GM10847 (cell line): Measurements from ENCODE around the gene CAVIN1.

Experiments used
- POLR2A ChIP-seq: IDR thresholded peaks from 2 replicates; pipeline ENCODE4 v1.6.1; 2011; ENCODE audit not compliant: insufficient read length; ENCODE audit errors: extremely low read depth

CAVIN1 gene

DNA sequence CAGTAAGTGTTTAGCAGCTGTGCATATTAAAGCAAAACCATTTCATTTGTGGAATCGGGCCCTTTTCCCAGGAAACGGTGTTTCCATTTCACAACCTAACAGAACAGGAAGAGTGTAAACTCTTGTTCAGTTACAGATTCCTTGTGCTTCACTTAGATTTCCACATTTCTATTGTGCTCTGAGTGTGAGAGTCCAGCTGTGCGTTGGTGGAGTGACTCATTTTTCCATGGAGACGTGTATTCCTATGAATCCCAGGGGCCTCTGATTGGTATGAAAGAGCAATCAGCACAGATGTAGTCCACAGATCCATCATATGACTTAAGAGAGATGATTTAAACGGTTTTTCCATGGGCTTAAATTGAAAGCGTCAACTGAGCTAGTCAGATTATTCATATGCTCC lies 13.3 kb upstream of the CAVIN1 start:
- no peak for TF ChIP-seq POLR2A

DNA sequence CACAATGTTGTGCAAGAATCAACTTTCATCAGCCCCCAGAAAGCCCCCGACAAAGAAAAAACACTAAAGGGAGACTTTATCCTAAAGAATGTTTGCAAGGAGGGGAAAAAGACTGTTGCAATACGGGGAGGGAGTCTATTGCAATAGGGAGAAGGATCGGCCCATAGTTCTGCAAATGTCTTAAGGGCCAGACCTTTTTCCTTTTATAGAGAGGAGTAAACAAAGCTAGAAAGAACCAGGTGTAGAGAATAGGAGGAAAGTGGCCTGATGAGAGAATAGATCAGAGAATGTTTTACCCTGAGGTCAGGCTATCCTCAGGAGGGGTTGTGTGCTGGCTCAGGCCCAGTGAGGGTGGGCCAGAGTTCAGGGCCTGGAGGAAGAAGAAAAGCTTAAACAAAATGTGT lies 8.7 kb upstream of the CAVIN1 start:
- no peak for TF ChIP-seq POLR2A

DNA sequence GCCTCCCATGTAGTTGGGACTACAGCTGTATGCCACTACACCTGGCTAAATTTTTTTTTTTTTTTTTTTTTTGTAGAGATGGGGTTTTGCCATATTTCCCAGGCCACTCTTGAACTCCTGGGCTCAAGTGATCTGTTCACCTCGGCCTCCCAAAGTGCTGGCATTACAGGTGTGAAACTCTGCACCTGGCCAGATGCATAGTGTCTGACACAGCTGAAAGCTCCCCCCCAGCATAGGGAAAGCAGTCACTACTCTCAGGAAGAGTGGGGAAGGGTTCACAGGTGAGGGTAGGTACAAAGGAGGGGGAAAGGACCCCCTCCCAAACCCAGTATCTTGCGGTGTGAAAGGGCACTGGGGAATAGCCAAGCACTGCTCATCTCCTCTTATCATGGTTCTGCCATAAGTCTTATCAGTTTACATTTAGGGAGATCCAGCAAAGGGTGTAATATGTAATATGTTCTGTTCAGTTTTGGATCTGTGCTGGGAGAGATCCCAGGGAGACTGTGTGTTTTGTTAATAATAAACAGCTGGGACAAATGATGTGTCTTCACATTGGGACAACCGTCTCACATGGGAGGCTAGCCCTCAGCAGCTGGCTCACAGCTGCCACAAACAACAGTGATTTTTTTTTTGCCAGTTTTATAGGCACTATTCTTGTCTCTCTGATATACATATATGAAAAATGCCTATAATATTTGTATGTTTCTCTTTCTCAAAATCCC lies 6.8 kb upstream of the CAVIN1 start:
- TF ChIP-seq POLR2A, result no peak

DNA sequence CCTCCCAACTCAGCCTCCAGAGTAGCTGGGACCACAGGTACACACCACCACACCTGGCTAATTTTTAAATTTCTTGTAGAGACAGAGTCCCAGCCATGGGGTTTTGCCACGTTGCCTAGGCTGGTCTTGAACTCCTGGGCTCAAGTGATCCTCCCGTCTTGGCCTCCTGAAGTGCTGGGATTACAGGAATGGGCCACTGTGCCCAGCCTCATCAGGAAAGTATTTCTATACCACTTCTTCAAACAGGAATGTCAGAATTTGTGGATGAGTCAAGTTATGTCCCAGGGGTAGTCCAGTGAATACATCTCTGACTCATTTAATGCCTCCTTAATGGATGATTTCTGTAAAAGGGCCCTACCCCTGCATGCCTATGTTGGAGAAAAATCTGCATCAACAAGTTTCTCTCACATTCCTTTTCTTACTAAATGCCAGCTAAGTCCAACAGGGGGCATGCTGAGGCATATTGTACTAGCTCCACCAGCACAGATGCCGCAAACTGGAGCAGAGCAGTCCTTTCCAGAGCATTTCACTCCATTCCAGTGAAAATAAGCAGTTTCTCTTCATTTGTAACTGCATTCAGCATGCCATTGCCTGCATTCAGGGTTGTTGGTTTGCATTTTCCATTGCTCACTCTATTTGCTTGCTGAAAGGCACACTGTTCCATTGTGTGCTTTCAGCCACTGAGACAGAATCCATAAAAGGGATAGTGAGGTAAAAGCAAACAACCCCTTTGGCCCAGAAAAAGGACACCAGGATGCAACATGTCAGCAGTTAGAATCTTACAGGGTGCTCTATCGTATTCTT lies 5.3 kb upstream of the CAVIN1 start:
- TF ChIP-seq POLR2A, result no peak

DNA sequence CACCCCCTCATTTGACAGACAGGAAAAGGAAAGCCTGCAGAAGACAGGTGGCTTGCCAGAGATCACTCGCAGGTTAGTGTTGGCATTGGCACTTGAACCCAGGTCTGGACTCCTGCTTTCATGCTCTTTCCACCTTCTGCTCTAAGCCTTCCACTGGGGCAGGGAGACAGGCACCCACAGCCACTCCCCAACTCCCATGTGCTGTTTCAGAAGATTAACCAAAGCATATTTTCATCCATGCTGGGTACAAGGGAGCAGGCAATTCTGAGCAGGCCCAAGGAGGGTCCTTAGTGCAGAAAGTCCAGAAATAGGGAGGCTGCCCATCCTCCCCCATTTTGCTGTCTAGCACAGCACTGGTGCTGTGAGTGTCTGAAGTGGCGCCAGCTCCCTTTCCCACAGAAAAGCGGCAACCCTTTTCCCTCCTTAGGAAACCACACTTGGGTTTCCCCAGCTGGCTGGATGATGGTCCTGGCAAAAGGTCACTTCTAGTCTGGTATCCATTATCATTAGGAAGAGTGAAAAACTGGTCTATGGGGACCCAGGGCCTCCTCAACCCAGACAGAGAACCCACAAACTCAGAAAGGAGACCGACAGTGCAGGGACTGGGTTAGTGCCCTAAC lies 2.0 kb upstream of the CAVIN1 start:
- no peak for TF ChIP-seq POLR2A

DNA sequence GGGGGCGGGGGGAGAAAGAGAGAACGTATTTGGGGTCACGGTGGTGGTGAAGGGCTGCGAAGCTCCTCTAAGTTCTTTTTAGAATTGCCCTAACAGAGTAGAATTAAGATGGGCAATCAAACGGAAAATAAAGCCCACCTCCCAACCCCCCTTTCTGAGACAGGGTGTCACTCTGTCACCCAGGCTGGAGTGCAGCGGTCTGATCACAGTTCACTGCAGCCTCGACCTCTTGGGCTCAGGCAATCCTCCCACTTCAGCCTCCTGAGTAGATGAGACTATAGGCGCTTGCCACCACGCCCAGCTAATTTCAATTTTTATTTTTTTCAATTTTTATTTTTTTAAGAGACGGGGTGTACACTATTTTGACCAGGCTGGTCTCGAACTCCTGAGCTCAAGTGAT lies 710 bp upstream of the CAVIN1 start:
- no peak for TF ChIP-seq POLR2A

DNA sequence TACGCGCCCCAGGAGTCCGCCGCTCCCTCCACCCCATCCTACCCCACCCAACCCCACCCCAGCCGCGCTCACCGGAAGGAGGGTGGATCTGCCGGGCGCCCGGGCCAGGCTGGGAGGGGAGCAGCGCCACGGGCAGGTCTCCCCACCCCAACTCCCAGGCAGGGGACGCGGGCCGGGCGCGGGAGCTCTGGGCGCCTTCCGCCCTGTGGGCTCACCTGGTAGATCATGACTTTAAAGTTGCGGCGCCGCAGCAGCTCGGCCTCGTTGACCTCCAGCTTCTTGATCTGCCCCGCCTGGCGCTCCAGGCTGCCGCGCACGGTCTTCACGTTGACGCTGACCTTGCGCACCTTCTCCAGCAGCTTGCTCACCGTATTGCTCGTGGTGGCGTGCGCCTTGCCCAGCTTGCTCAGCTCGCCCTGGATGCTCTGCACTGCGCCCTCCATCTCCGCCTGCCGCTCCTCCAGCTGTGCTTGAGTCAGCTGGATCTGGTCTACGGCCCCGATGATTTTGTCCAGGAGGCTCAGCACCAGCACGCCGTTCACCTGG lies 571 bp downstream of the CAVIN1 start:
- no peak for TF ChIP-seq POLR2A

DNA sequence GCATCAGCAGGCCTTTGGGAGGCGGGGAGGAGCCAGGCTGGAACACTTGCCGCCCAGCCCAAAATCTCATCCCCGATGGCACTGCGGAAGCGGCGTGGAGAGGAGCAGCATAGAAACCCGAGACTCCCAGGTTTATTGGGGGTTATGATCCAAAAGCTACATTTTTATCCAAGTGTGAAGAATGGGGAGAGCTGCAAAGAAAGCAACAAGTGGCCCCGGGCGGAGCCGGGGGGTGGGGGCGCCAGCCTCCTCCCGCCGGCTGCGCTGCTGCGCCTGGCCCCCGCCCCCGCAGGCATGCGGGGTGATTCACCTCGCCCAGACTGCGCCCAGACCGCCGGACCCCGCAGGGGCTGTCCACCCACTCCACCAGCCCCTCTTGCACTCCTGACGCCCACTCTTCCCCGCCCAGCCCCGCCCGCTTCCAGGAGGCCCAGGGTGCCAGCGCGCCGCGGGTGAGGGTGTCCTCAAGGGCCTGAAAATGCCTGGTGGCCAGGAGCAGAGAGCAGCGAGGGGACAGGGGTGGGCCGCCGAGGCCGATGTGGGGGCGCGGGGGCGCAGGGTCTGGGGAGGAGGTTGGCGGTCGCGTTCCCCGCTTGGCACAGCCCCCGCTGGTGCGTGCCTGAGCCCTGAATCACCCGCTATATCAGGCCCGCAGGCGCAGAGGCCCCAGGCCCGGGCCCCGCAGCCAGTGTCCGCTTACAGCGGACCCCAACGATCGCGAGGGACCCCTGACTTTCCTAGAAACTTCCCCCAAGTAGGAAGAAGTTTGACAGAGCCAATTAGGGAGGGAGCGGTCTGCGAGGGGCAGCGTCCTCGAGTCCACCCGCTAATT lies 1.3 kb downstream of the CAVIN1 start:
- TF ChIP-seq POLR2A, result no peak

DNA sequence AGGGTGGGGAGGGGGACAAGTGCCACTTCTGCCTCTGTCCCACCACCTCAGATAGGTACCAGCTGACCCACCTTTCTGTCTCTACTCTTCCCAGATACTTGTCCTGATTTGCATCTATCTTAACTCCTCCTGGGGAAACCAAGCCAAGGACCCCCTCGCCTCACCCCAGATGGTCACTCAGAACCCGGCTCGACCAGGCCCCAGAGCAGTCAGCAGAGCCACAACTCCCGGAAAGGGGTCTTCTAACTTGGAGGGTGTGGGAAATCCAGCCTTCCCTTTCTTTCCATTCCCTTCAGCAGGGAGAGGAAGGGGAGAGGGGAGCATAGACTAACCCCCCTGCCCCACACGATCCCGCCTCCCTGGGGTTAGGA lies 1.9 kb downstream of the CAVIN1 start:
- TF ChIP-seq POLR2A, result no peak

DNA sequence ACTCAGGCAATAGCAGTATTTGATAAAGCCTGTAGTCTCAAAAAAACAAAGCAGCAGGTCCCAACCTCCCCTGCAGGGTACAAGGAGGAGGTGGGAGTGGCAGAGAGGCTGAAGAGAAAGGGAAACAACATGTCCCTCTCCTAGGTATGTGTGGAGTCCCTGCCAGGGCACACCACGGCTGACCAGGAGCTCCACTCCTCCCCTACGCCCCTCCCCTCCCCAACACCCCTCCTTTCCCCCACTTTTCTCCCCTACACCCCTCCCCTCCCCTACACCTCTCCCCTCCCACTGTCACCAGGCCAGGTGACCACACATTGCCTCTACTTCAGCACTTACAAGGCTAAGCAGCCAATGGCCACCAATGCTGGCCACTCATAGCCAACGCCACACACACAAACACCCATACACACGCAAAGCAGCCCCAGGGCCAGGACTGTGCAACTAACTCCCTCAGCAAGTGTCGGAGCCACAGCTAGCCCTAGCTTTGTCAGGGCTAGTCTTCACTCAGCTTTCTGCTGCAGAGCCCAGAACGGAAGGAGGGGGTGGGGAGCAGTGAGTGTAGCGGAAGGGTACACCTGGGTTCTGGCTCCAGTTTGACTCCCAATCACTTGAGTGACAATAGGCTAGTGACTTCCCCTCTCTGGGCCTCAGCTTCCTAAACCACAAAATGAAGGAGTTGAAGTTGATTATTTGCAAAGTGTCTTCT lies 8.2 kb downstream of the CAVIN1 start:
- TF ChIP-seq POLR2A, result no peak

DNA sequence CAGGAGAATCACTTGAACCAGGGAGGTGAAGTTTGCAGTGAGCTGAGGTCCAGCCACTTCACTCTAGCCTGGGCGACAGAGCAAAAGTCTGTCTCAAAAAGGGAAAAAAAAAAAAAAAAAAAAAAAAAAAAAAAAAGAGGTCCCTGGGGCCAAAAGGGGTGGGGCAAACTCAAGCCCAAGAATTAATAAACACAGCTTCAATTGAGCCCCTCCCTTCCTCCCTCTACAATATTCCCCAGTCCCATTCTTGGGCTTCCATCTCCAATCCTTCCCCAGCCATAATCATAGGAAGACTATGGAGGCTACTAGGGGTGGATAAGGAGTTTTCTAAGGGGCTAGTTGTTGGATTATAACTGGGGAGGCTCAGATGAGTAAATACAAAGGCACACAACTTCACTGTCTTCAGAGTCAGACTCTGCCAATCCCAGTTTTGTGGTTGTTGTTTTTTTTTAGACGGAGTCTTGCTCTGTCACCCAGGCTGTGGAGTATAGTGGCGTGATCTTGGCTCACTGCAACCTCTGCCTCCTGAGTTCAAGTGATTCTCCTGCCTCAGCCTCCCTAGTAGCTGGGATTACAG lies 9.5 kb downstream of the CAVIN1 start:
- no peak for TF ChIP-seq POLR2A

DNA sequence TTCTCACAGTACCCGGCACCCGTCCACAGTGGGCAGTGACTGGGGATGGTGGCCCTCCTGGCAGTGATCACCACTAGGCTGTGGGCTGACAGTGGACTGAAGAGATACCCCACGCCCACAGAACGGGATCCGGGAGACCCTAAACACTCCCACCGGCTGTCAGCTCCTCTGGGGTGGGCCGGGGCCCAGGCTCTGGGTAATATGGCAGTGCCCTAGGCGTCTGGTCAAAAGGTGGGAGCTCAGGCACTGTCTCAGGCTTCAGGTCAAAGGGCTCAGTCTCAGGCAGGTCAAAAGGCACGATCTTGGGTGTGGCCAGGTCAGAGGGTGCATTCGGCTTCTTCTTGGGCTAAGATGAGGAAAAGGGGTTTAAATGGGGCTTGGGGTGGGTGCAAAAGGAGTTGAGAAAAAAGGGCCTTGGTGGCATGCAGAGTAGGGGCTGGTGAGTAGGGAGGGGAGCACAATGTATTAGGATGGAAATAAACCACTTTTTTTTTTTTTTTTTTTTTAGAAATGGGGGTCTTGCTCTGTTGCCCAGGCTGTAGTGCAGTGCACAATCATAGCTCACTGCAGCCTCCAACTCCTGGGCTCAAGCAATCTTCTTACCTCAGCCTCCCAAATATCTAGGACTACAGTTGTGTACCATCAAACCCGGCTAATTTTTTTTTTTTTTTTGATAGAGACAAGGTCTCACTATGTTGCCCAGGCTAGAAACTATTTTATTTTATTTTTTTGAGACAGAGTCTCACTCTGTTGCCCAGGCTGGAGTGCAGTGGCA lies 11.0 kb downstream of the CAVIN1 start:
- no peak for TF ChIP-seq POLR2A

DNA sequence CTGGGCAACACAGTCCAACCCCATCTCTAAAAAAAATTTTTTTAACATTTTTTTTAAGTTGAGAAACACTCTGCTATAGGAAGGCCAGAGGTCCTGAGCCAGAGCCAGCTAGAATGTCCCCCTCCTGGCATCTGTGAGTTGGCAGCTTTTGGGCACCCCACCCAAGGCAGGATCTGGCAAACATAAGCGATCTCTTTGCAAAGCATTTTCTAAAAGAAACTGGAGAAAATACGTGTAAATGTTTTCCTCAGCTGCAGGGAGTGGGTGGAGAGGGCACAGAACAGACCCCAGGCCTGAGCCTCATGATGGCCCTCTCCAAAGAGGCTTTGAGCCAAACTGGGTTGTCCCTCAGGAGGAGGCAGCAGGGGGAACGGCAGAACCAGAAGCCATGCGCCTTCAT lies 11.7 kb downstream of the CAVIN1 start:
- no peak for TF ChIP-seq POLR2A
